Activated CD4-positive, alpha-beta T cell treated with anti-CD3 and anti-CD28 coated beads, Interleukin-2, amount 50 U/mL, for 1 hour (primary cell): ENCODE results near the gene TRIP11.

Source experiments
- DNase-seq: peaks from one replicate; pipeline ENCODE4 v3.0.0-alpha.2; 2020

Gene TRIP11

GRCh38 chr14:91953170-91953985, 86.5 kb downstream of the TRIP11 start:
- no peak for DNase-seq

GRCh38 chr14:91947475-91948184, 92.2 kb downstream of the TRIP11 start, which contains the start of gene FBLN5:
TSS of gene FBLN5 (minus strand) at chr14:91947694. CDS start at chr14:91947229, 465 bp downstream.
- peak; percentile 6 for DNase-seq

- no peak for DNase-seq
Measured at GRCh38 chr14:91946622-91947474, 93.0 kb downstream of the TRIP11 start.

- no peak for DNase-seq
Measured at GRCh38 chr14:91945751-91946621, 93.9 kb downstream of the TRIP11 start.

GRCh38 chr14:91942946-91943345, 96.9 kb downstream of the TRIP11 start:
- no peak for DNase-seq

- no peak for DNase-seq
Measured at GRCh38 chr14:91942128-91942527, 97.7 kb downstream of the TRIP11 start.

- DNase-seq, result no peak
Measured at GRCh38 chr14:91940209-91940608, 99.7 kb downstream of the TRIP11 start.

- no peak for DNase-seq
Measured at GRCh38 chr14:91935586-91935985, 104.3 kb downstream of the TRIP11 start.

GRCh38 chr14:91934554-91935285, 105.1 kb downstream of the TRIP11 start:
- DNase-seq, result no peak

GRCh38 chr14:91931478-91932088, 108.3 kb downstream of the TRIP11 start:
- DNase-seq, result no peak

GRCh38 chr14:91929700-91930099, 110.2 kb downstream of the TRIP11 start:
- no peak for DNase-seq

- DNase-seq, result no peak
Measured at GRCh38 chr14:91927800-91928199, 112.1 kb downstream of the TRIP11 start.

- DNase-seq, result no peak
Measured at GRCh38 chr14:91927191-91927590, 112.7 kb downstream of the TRIP11 start.

- no peak for DNase-seq
Measured at GRCh38 chr14:91926131-91926890, 113.5 kb downstream of the TRIP11 start.

GRCh38 chr14:91925727-91926121, 114.1 kb downstream of the TRIP11 start:
- DNase-seq, result no peak

GRCh38 chr14:91925001-91925726, 114.7 kb downstream of the TRIP11 start:
- no peak for DNase-seq

- no peak for DNase-seq
Measured at GRCh38 chr14:91920526-91920925, 119.3 kb downstream of the TRIP11 start.

- DNase-seq, result no peak
Measured at GRCh38 chr14:91919814-91920213, 120.0 kb downstream of the TRIP11 start.

- no peak for DNase-seq
Measured at GRCh38 chr14:91918186-91918883, 121.5 kb downstream of the TRIP11 start.
